Osteocyte (in vitro differentiated cells): ENCODE measurements around the gene TBXA2R. TPM values are rescaled to one million over a fixed set of nuclear protein-coding genes. Genes with fewer than 3 reads are reported as not detected.

ENCODE experiments used
- DNase-seq: peaks from one replicate; pipeline ENCODE4 v3.0.0; 2021; ENCODE audit warnings: mixed read lengths; ENCODE audit not compliant: unreplicated experiment; ENCODE audit errors: extremely low spot score
- H3K27ac Mint-ChIP-seq: one replicate; pipeline ENCODE4 v1.8.0; 2021; ENCODE audit warnings: mild to moderate bottlenecking, mixed read lengths; ENCODE audit not compliant: unreplicated experiment
- H3K27me3 Mint-ChIP-seq: one replicate; pipeline ENCODE4 v1.8.0; 2021; ENCODE audit warnings: mixed read lengths; ENCODE audit not compliant: unreplicated experiment
- H3K36me3 Mint-ChIP-seq: one replicate; pipeline ENCODE4 v1.8.0; 2021; ENCODE audit warnings: mixed read lengths; ENCODE audit not compliant: unreplicated experiment
- H3K4me1 Mint-ChIP-seq: one replicate; pipeline ENCODE4 v1.8.0; 2021; ENCODE audit warnings: mixed read lengths; ENCODE audit not compliant: unreplicated experiment
- H3K4me3 Mint-ChIP-seq: one replicate; pipeline ENCODE4 v1.8.0; 2021; ENCODE audit warnings: mild to moderate bottlenecking, moderate library complexity, mixed read lengths; ENCODE audit not compliant: unreplicated experiment
- H3K9me3 Mint-ChIP-seq: one replicate; pipeline ENCODE4 v1.8.0; 2021; ENCODE audit warnings: mixed read lengths; ENCODE audit not compliant: unreplicated experiment
- total RNA-seq: library from RNA; stranded (reverse); gene quantifications from 2 replicates; pipeline ENCODE4 v1.2.1, GENCODE V29; 2021
- TF ChIP-seq, protein P1 (sequence below): fragments of 200-600 bp; sonication (generic); IDR thresholded peaks from 2 replicates; pipeline ENCODE4 v1.5.0; 2021; ENCODE audit warnings: antibody characterized with exemption, mild to moderate bottlenecking, moderate library complexity

TBXA2R gene
- total RNA-seq, 1 donor from 2014 or later = 0.30 TPM

DNA sequence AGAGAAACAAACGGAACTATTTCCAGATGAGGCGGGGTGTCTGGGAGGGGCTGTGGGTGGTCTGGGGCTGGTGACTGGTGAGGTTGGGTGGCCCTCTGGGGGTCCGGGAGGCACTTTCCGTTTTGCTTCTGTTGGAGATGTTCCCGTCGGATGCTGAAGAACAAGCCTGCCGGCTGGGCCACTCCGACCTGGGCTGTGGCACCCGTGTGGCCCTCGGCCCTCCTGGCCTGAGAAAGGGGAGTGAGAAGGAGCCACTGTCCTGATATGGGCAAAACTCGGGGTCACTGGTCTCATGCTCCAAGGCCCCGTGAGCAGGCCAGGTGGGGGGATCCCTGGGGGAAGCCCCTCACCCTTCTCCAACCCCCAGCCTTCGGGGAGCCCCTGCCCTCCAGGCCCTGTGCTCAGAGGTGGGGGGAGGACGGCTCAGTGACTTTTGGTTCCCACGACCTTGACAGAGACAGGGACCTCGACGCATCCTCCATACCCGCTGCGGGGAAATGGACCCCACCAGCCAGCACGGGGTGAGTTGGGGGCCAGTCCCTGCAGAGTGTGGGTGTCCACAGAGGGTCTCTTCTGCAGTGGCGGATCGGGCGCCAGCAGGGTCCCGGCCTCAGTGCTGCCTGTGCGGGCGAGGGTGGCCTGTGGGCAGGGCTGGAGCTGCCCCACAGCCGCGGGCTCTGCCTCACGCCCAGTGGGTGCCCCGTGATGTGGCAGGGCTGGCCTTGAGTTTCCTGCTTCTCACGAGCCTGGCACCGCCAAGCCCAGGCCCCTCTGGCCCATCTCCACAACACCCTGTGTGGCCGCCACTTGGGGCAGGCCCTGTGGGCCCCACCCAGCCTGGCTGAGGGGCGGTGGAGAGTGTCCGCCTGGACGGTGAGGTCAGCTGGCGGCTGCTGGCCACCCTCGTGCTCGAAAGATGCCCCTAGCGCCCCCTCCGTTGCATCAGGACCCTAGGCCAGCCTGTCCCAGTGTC, 4.4 kb upstream of the TBXA2R start:
- H3K4me1 Mint-ChIP-seq = peaks cover 23% of the 10 kb centered on the region
- no peak overlapping the region for H3K4me3 Mint-ChIP-seq
- TF ChIP-seq, protein P1, sequence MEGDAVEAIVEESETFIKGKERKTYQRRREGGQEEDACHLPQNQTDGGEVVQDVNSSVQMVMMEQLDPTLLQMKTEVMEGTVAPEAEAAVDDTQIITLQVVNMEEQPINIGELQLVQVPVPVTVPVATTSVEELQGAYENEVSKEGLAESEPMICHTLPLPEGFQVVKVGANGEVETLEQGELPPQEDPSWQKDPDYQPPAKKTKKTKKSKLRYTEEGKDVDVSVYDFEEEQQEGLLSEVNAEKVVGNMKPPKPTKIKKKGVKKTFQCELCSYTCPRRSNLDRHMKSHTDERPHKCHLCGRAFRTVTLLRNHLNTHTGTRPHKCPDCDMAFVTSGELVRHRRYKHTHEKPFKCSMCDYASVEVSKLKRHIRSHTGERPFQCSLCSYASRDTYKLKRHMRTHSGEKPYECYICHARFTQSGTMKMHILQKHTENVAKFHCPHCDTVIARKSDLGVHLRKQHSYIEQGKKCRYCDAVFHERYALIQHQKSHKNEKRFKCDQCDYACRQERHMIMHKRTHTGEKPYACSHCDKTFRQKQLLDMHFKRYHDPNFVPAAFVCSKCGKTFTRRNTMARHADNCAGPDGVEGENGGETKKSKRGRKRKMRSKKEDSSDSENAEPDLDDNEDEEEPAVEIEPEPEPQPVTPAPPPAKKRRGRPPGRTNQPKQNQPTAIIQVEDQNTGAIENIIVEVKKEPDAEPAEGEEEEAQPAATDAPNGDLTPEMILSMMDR = no peak
- H3K36me3 Mint-ChIP-seq = no peaks in the 10 kb centered on the region
- DNase-seq = no peak
- H3K27me3 Mint-ChIP-seq = no peaks in the 10 kb centered on the region
- H3K27ac Mint-ChIP-seq = no peak overlapping the region
- H3K9me3 Mint-ChIP-seq = no peaks in the 10 kb centered on the region

DNA sequence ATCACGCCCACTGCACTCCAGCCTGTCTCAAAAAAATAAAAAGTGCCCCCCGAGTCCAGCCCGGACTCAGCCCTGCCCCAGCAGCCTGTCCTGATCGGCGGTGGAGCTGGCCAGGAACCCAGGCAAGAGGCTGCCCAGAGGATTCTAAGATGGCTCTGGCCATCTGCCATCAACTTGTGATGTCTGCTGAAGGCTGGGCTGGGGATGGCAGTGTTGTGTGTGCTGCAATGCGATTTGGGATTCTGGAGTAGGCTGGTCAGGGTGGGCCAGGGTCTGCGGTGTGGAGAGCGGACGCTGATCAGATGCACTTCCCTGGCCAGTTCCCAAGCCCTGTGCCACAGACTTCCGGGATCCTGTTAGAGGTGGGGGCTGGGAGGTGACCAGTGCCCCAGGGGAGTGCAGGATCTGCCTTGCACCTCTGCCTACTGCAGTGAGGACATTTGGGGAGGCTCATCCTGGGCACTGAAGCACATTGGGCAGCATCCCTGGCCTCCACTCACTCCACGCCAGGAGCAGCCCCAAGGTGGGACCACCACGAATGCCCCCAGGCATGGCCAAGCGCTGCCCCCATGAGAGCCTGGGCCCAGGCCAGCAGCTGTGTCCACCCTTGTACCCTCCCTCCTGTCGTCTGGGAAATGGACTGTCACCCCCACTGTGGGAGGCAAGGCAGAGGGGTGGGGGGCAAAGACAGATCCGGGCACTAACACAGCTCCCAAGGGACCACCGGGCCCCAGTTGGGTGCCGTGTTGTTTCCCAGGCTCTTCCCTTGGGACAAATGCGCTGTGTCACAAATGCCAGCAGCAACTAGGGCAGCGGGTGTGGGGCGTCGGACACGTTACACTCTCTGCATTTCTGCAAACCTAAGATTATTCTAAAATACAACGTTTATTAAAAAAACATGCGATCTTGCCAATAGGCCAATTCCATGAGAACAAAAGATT, 3.4 kb upstream of the TBXA2R start:
- Mint-ChIP-seq H3K9me3 (no peaks in the 10 kb centered on the region), H3K27ac (no peak overlapping the region), H3K4me1 (peaks cover 23% of the 10 kb centered on the region), H3K27me3 (no peaks in the 10 kb centered on the region), H3K36me3 (no peaks in the 10 kb centered on the region), H3K4me3 (no peak overlapping the region)
- DNase-seq = no peak
- TF ChIP-seq, protein P1 = no peak

DNA sequence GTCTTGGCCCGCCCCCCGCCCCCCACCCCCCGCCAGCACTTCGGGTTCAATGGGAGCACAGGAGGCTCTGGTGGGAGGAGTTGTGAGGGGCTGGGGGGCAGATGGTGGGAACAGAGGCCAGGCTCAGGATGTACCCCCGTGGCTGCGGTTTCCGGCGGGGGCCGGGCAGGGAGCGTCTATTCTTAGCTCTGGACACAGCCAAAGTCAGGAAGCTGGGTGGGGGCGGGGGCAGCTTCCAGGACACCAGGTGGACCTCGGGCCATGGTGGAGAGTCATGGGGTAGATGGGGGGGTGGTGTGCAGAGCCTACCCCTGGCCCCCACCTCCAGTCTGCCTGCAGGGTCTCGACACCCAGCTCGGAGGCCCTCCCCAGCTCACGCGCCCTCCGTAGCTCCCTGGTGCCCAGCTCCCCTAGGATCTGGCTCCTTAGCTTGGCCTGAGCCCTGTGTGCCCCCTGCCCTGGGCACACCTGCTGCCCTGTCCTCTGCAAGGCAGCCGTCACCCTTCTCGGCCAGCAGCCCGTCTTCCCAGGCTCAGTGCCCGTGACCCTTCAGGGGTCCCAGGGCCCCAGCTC, 2.2 kb upstream of the TBXA2R start:
- no peak for DNase-seq
- Mint-ChIP-seq H3K9me3 (no peaks in the 10 kb centered on the region), H3K4me3 (no peak overlapping the region), H3K27me3 (no peaks in the 10 kb centered on the region), H3K4me1 (peaks cover 26% of the 10 kb centered on the region), H3K27ac (no peak overlapping the region), H3K36me3 (no peaks in the 10 kb centered on the region)
- TF ChIP-seq, protein P1 = no peak

DNA sequence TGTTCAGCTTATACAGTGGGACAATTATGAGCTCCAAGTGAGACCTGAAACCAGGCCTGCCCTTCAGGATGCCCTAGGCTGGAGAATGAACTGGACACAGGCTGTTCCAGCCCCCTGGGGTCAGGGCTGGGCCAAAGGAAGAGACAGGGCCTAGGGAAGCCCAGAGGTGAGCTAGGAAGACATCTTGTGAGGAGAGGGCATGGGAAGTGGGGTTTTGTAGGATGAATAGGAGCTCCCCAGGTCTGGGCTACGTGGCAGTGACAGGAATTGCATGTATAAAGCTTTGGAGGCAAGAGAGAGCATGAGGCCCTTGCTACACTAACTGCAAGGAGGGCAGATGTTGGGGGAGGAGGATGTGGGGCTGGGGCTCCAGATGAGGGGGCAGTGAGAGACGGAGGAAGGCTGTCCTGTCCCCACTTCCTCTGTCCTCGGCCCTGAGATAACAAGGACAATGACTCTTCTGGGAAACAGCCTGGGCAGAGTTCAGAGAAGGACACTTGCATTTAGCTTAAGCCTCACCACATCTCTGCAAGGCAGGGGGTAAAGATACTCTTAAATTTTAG, 1.5 kb upstream of the TBXA2R start:
- Mint-ChIP-seq H3K9me3 (no peaks in the 10 kb centered on the region), H3K27ac (peak overlapping the region; percentile 37), H3K4me3 (no peak overlapping the region), H3K27me3 (no peaks in the 10 kb centered on the region), H3K36me3 (no peaks in the 10 kb centered on the region), H3K4me1 (peaks cover 32% of the 10 kb centered on the region)
- TF ChIP-seq, protein P1 = no peak
- no peak for DNase-seq
